GM21723 (cell line): ENCODE measurements around the gene KRTAP5-2.

Experiments
- ATAC-seq: cut with Tn5 transposase; IDR thresholded peaks from one replicate; pipeline ENCODE4 v1.9.1; 2021; ENCODE audit warnings: mild to moderate bottlenecking, moderate library complexity; ENCODE audit not compliant: unreplicated experiment

KRTAP5-2 gene

GRCh38 chr11:1557051-1557884, 40.8 kb downstream of the KRTAP5-2 start:
- no peak for ATAC-seq

- no peak for ATAC-seq
Measured at GRCh38 chr11:1556278-1556902, 41.7 kb downstream of the KRTAP5-2 start.

- ATAC-seq, result no peak
Measured at GRCh38 chr11:1555713-1556153, 42.4 kb downstream of the KRTAP5-2 start.

- no peak for ATAC-seq
Measured at GRCh38 chr11:1554981-1555712, 42.9 kb downstream of the KRTAP5-2 start.

GRCh38 chr11:1553808-1554594, 44.1 kb downstream of the KRTAP5-2 start:
- ATAC-seq, result no peak

- ATAC-seq, result no peak
Measured at GRCh38 chr11:1549338-1550330, 48.5 kb downstream of the KRTAP5-2 start.

- ATAC-seq, result no peak
Measured at GRCh38 chr11:1548221-1549070, 49.6 kb downstream of the KRTAP5-2 start.

GRCh38 chr11:1547467-1548098, 50.5 kb downstream of the KRTAP5-2 start:
- ATAC-seq, result no peak
